GM18498 (cell line): ENCODE results near the gene APOL4.
"Not testable (repeated sequence)": the region's sequence is repeated elsewhere in the genome, so short reads cannot be mapped to it uniquely, and the experiment has no call there.

Experiments
- ATAC-seq: cut with Tn5 transposase; IDR thresholded peaks from one replicate; pipeline ENCODE4 v1.9.1; 2021; ENCODE audit warnings: mild to moderate bottlenecking, moderate library complexity; ENCODE audit not compliant: unreplicated experiment

APOL4 gene

GRCh38 chr22:36187862-36188261 lies 13.7 kb downstream of the APOL4 start:
- ATAC-seq: not testable (repeated sequence)

GRCh38 chr22:36185828-36186624 lies 15.6 kb downstream of the APOL4 start:
- no peak for ATAC-seq

GRCh38 chr22:36184433-36185025 lies 17.1 kb downstream of the APOL4 start:
- ATAC-seq: no peak

GRCh38 chr22:36183446-36183845 lies 18.2 kb downstream of the APOL4 start:
- ATAC-seq: no peak

GRCh38 chr22:36182857-36183256 lies 18.8 kb downstream of the APOL4 start:
- no peak for ATAC-seq

GRCh38 chr22:36182056-36182455 lies 19.6 kb downstream of the APOL4 start:
- ATAC-seq: no peak

GRCh38 chr22:36180928-36181327 lies 20.7 kb downstream of the APOL4 start:
- no peak for ATAC-seq

- no peak for ATAC-seq
Observed at GRCh38 chr22:36180038-36180880, 21.4 kb downstream of the APOL4 start.

- no peak for ATAC-seq
Observed at GRCh38 chr22:36177160-36177559, 24.4 kb downstream of the APOL4 start.

- ATAC-seq: no peak
Observed at GRCh38 chr22:36175892-36176291, 25.7 kb downstream of the APOL4 start.

GRCh38 chr22:36171941-36172340 lies 29.7 kb downstream of the APOL4 start:
- ATAC-seq: no peak

- ATAC-seq: no peak
Observed at GRCh38 chr22:36166518-36167220, 34.9 kb downstream of the APOL4 start.

- ATAC-seq: no peak
Observed at GRCh38 chr22:36166086-36166485, 35.5 kb downstream of the APOL4 start.

GRCh38 chr22:36165141-36165540 lies 36.5 kb downstream of the APOL4 start:
- ATAC-seq: no peak

GRCh38 chr22:36164621-36165020 lies 37.0 kb downstream of the APOL4 start:
- no peak for ATAC-seq

GRCh38 chr22:36163497-36163896 lies 38.1 kb downstream of the APOL4 start:
- ATAC-seq: no peak

GRCh38 chr22:36162127-36163034 lies 39.2 kb downstream of the APOL4 start:
- peak; percentile 41 for ATAC-seq

GRCh38 chr22:36161793-36162126 lies 39.8 kb downstream of the APOL4 start:
- not testable (repeated sequence) for ATAC-seq

- no peak for ATAC-seq
Observed at GRCh38 chr22:36160499-36160942, 41.1 kb downstream of the APOL4 start, which contains the start of gene APOL3. Gene APOL3 (minus strand): TSS chr22:36160755. CDS start chr22:36149055, 11,700 bp downstream.
